ENCODE data around the gene SMAD1.
A peak's percentile ranks its signal among the peaks of the same experiment; 100 is the strongest.

The SMAD1 gene

GRCh38 chr4:145452447-145453162 lies 29.0 kb upstream of the SMAD1 start:
- Histone ChIP-seq H3K27me3 (ENCODE audit: control insufficient read depth, insufficient read depth, low read length) (no peaks in the 10 kb centered on the region), H3K4me1 (ENCODE audit: control insufficient read depth, insufficient read depth, low read length) (no peaks in the 10 kb centered on the region), H3K27ac (ENCODE audit: low read depth, low read length) (no peak overlapping the region), H3K4me3 (ENCODE audit: low read depth, low read length) (no peak overlapping the region), H3K9me3 (ENCODE audit: control insufficient read depth, insufficient read depth, low read depth, low read length) (peaks cover 3% of the 10 kb centered on the region), H3K36me3 (ENCODE audit: control insufficient read depth, insufficient read depth, low read length) (no peaks in the 10 kb centered on the region), H3K9ac (ENCODE audit: low read length) (no peak overlapping the region)

- H3K9ac ChIP-seq (ENCODE audit: low read length): no peak overlapping the region
- H3K4me1 ChIP-seq (ENCODE audit: control insufficient read depth, insufficient read depth, low read length): no peaks in the 10 kb centered on the region
Observed at GRCh38 chr4:145453163-145453520, 28.5 kb upstream of the SMAD1 start.

GRCh38 chr4:145473203-145473602 lies 8.4 kb upstream of the SMAD1 start:
- no peak overlapping the region for H3K4me3 ChIP-seq (ENCODE audit: low read depth, low read length)

More at GRCh38 chr4:145453163-145453520, 28.5 kb upstream of the SMAD1 start:
- no peaks in the 10 kb centered on the region for H3K36me3 ChIP-seq (ENCODE audit: control insufficient read depth, insufficient read depth, low read length)
- no peak overlapping the region for H3K27ac ChIP-seq (ENCODE audit: low read depth, low read length)
- H3K9me3 ChIP-seq (ENCODE audit: control insufficient read depth, insufficient read depth, low read depth, low read length): peaks cover 9% of the 10 kb centered on the region
- no peaks in the 10 kb centered on the region for H3K27me3 ChIP-seq (ENCODE audit: control insufficient read depth, insufficient read depth, low read length)
- H3K4me3 ChIP-seq (ENCODE audit: low read depth, low read length): no peak overlapping the region

GRCh38 chr4:145480257-145480656 lies 1.4 kb upstream of the SMAD1 start:
- Histone ChIP-seq H3K27ac (ENCODE audit: low read depth, low read length) (no peak overlapping the region), H3K4me3 (ENCODE audit: low read depth, low read length) (no peak overlapping the region), H3K4me1 (ENCODE audit: control insufficient read depth, insufficient read depth, low read length) (peaks cover 11% of the 10 kb centered on the region), H3K27me3 (ENCODE audit: control insufficient read depth, insufficient read depth, low read length) (no peaks in the 10 kb centered on the region), H3K36me3 (ENCODE audit: control insufficient read depth, insufficient read depth, low read length) (no peaks in the 10 kb centered on the region), H3K9me3 (ENCODE audit: control insufficient read depth, insufficient read depth, low read depth, low read length) (peaks cover 10% of the 10 kb centered on the region), H3K9ac (ENCODE audit: low read length) (no peak overlapping the region)

More at GRCh38 chr4:145473203-145473602, 8.4 kb upstream of the SMAD1 start:
- Histone ChIP-seq H3K27me3 (ENCODE audit: control insufficient read depth, insufficient read depth, low read length) (no peaks in the 10 kb centered on the region), H3K9ac (ENCODE audit: low read length) (no peak overlapping the region), H3K36me3 (ENCODE audit: control insufficient read depth, insufficient read depth, low read length) (no peaks in the 10 kb centered on the region), H3K4me1 (ENCODE audit: control insufficient read depth, insufficient read depth, low read length) (no peaks in the 10 kb centered on the region), H3K27ac (ENCODE audit: low read depth, low read length) (no peak overlapping the region), H3K9me3 (ENCODE audit: control insufficient read depth, insufficient read depth, low read depth, low read length) (peaks cover 28% of the 10 kb centered on the region)

- H3K36me3 ChIP-seq (ENCODE audit: control insufficient read depth, insufficient read depth, low read length): no peaks in the 10 kb centered on the region
- H3K4me3 ChIP-seq (ENCODE audit: low read depth, low read length): peak overlapping the region; percentile 88
- H3K27me3 ChIP-seq (ENCODE audit: control insufficient read depth, insufficient read depth, low read length): no peaks in the 10 kb centered on the region
- peaks cover 11% of the 10 kb centered on the region for H3K4me1 ChIP-seq (ENCODE audit: control insufficient read depth, insufficient read depth, low read length)
- peaks cover 10% of the 10 kb centered on the region for H3K9me3 ChIP-seq (ENCODE audit: control insufficient read depth, insufficient read depth, low read depth, low read length)
- H3K9ac ChIP-seq (ENCODE audit: low read length): peak overlapping the region; percentile 88
- peak overlapping the region; percentile 82 for H3K27ac ChIP-seq (ENCODE audit: low read depth, low read length)
Observed at GRCh38 chr4:145481942-145482208, 222 bp downstream of the SMAD1 start.

- H3K36me3 ChIP-seq (ENCODE audit: control insufficient read depth, insufficient read depth, low read length): no peaks in the 10 kb centered on the region
- peak overlapping the region; percentile 88 for H3K9ac ChIP-seq (ENCODE audit: low read length)
- H3K4me3 ChIP-seq (ENCODE audit: low read depth, low read length): peak overlapping the region; percentile 88
- peaks cover 10% of the 10 kb centered on the region for H3K9me3 ChIP-seq (ENCODE audit: control insufficient read depth, insufficient read depth, low read depth, low read length)
- H3K4me1 ChIP-seq (ENCODE audit: control insufficient read depth, insufficient read depth, low read length): peaks cover 14% of the 10 kb centered on the region
- H3K27me3 ChIP-seq (ENCODE audit: control insufficient read depth, insufficient read depth, low read length): no peaks in the 10 kb centered on the region
- peak overlapping the region; percentile 82 for H3K27ac ChIP-seq (ENCODE audit: low read depth, low read length)
Observed at GRCh38 chr4:145482209-145483037, 770 bp downstream of the SMAD1 start.

- H3K9ac ChIP-seq (ENCODE audit: low read length): no peak overlapping the region
Observed at GRCh38 chr4:145483514-145483913, 1.9 kb downstream of the SMAD1 start.

GRCh38 chr4:145484225-145484846 lies 2.7 kb downstream of the SMAD1 start:
- no peak overlapping the region for H3K4me3 ChIP-seq (ENCODE audit: low read depth, low read length)

More at GRCh38 chr4:145483514-145483913, 1.9 kb downstream of the SMAD1 start:
- Histone ChIP-seq H3K27me3 (ENCODE audit: control insufficient read depth, insufficient read depth, low read length) (no peaks in the 10 kb centered on the region), H3K27ac (ENCODE audit: low read depth, low read length) (no peak overlapping the region), H3K36me3 (ENCODE audit: control insufficient read depth, insufficient read depth, low read length) (no peaks in the 10 kb centered on the region), H3K4me1 (ENCODE audit: control insufficient read depth, insufficient read depth, low read length) (peaks cover 18% of the 10 kb centered on the region), H3K4me3 (ENCODE audit: low read depth, low read length) (peak overlapping the region; percentile 88), H3K9me3 (ENCODE audit: control insufficient read depth, insufficient read depth, low read depth, low read length) (peaks cover 6% of the 10 kb centered on the region)

GRCh38 chr4:145485120-145485519 lies 3.5 kb downstream of the SMAD1 start:
- H3K27ac ChIP-seq (ENCODE audit: low read depth, low read length): no peak overlapping the region
- no peak overlapping the region for H3K9ac ChIP-seq (ENCODE audit: low read length)
- no peak overlapping the region for H3K4me3 ChIP-seq (ENCODE audit: low read depth, low read length)
- H3K9me3 ChIP-seq (ENCODE audit: control insufficient read depth, insufficient read depth, low read depth, low read length): no peaks in the 10 kb centered on the region
- H3K4me1 ChIP-seq (ENCODE audit: control insufficient read depth, insufficient read depth, low read length): peaks cover 18% of the 10 kb centered on the region
- H3K27me3 ChIP-seq (ENCODE audit: control insufficient read depth, insufficient read depth, low read length): no peaks in the 10 kb centered on the region
- H3K36me3 ChIP-seq (ENCODE audit: control insufficient read depth, insufficient read depth, low read length): no peaks in the 10 kb centered on the region

More at GRCh38 chr4:145484225-145484846, 2.7 kb downstream of the SMAD1 start:
- Histone ChIP-seq H3K27ac (ENCODE audit: low read depth, low read length) (no peak overlapping the region), H3K36me3 (ENCODE audit: control insufficient read depth, insufficient read depth, low read length) (no peaks in the 10 kb centered on the region), H3K4me1 (ENCODE audit: control insufficient read depth, insufficient read depth, low read length) (peaks cover 18% of the 10 kb centered on the region), H3K9ac (ENCODE audit: low read length) (no peak overlapping the region), H3K9me3 (ENCODE audit: control insufficient read depth, insufficient read depth, low read depth, low read length) (peaks cover 1% of the 10 kb centered on the region), H3K27me3 (ENCODE audit: control insufficient read depth, insufficient read depth, low read length) (no peaks in the 10 kb centered on the region)

GRCh38 chr4:145486603-145487002 lies 5.0 kb downstream of the SMAD1 start:
- H3K4me1 ChIP-seq (ENCODE audit: control insufficient read depth, insufficient read depth, low read length): peaks cover 14% of the 10 kb centered on the region
- H3K27ac ChIP-seq (ENCODE audit: low read depth, low read length): no peak overlapping the region
- H3K27me3 ChIP-seq (ENCODE audit: control insufficient read depth, insufficient read depth, low read length): no peaks in the 10 kb centered on the region
- no peaks in the 10 kb centered on the region for H3K36me3 ChIP-seq (ENCODE audit: control insufficient read depth, insufficient read depth, low read length)
- no peak overlapping the region for H3K4me3 ChIP-seq (ENCODE audit: low read depth, low read length)
- H3K9me3 ChIP-seq (ENCODE audit: control insufficient read depth, insufficient read depth, low read depth, low read length): no peaks in the 10 kb centered on the region
- no peak overlapping the region for H3K9ac ChIP-seq (ENCODE audit: low read length)

- H3K27ac ChIP-seq (ENCODE audit: low read depth, low read length): no peak overlapping the region
- H3K9me3 ChIP-seq (ENCODE audit: control insufficient read depth, insufficient read depth, low read depth, low read length): no peaks in the 10 kb centered on the region
- H3K4me1 ChIP-seq (ENCODE audit: control insufficient read depth, insufficient read depth, low read length): peaks cover 19% of the 10 kb centered on the region
- no peak overlapping the region for H3K9ac ChIP-seq (ENCODE audit: low read length)
- H3K27me3 ChIP-seq (ENCODE audit: control insufficient read depth, insufficient read depth, low read length): no peaks in the 10 kb centered on the region
- H3K4me3 ChIP-seq (ENCODE audit: low read depth, low read length): no peak overlapping the region
- no peaks in the 10 kb centered on the region for H3K36me3 ChIP-seq (ENCODE audit: control insufficient read depth, insufficient read depth, low read length)
Observed at GRCh38 chr4:145487631-145488030, 6.0 kb downstream of the SMAD1 start.
